EH (cell line): ENCODE measurements around the gene FNDC3A.
A peak's percentile ranks its signal among the peaks of the same experiment; 100 is the strongest.

Source experiments
- DNase-seq: peaks from one replicate; pipeline ENCODE4 v3.0.0-alpha.2; 2015; ENCODE audit warnings: low read depth

Gene FNDC3A, protein sequence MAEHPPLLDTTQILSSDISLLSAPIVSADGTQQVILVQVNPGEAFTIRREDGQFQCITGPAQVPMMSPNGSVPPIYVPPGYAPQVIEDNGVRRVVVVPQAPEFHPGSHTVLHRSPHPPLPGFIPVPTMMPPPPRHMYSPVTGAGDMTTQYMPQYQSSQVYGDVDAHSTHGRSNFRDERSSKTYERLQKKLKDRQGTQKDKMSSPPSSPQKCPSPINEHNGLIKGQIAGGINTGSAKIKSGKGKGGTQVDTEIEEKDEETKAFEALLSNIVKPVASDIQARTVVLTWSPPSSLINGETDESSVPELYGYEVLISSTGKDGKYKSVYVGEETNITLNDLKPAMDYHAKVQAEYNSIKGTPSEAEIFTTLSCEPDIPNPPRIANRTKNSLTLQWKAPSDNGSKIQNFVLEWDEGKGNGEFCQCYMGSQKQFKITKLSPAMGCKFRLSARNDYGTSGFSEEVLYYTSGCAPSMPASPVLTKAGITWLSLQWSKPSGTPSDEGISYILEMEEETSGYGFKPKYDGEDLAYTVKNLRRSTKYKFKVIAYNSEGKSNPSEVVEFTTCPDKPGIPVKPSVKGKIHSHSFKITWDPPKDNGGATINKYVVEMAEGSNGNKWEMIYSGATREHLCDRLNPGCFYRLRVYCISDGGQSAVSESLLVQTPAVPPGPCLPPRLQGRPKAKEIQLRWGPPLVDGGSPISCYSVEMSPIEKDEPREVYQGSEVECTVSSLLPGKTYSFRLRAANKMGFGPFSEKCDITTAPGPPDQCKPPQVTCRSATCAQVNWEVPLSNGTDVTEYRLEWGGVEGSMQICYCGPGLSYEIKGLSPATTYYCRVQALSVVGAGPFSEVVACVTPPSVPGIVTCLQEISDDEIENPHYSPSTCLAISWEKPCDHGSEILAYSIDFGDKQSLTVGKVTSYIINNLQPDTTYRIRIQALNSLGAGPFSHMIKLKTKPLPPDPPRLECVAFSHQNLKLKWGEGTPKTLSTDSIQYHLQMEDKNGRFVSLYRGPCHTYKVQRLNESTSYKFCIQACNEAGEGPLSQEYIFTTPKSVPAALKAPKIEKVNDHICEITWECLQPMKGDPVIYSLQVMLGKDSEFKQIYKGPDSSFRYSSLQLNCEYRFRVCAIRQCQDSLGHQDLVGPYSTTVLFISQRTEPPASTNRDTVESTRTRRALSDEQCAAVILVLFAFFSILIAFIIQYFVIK

DNA sequence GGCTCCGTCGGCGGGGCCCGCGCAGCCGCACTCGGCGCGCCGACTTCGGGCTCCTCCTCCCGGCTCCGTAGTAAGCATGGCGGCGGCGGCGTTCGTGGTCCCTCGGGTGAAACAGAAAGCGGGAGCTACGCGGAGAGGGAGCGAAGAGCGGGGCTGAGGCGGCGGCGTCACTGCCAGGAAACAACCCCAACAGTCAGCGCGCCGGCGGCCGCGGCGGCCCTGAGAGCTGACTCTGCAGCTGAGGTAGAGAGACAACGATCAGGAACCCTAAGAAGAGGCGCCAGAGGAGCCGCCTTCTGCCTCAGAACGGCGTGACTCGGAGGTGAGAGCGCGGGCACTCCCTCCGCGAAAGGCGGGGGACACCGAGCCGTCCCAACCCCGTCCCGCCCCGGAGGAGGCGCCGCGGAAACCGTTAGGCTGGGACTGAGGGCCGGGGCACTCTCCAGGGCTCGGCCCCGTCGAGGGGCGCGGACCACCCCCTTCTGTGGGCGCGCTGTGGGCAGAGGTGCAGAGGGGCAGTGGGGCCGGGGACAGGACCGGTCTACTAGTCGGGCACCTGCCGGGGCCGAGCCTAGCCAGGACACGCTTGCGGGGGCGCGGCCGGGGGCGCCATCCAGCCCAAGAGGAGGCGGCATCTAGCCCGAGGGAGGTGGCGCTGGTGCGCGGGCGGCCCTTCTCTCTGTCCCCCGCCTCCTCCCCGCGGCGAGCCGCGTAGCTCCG, at the start of gene FNDC3A:
Gene FNDC3A (plus strand): TSS at position 57 of the 720 bp plus-strand sequence. CDS start 30,279 bp downstream, outside the sequence.
- DNase-seq: peak; percentile 85

DNA sequence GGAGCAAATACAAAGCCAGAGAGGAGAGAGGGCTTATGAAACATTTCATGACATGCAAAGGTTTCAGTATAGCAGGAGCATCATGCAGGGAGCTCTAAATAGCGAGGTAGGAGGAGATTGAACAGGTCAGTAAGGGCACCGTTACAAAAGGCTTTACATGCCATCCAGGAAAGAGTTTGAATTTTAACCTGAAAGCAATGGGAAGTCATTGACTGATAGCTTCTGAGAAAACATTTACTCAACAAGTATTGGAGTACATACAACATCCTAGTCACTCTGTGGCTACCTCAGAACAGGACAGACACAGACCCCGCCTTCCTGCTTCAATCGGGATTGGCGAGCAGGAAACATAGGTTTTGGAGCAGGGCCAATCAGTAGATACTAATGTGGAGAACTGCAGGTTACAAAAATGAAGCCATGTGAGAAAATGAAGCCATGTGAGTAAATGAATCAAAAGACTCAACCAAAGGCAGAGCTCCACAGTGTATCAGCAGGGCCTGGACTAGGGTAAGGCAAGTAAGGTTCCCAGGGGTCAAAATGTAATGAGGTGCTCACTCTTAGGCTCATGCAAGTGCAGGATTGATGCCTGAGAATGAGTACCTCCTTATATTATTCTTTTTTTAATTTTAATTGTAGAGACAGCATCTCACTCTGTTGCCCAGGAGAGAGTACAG, 46.8 kb upstream of the FNDC3A start:
- DNase-seq: no peak

GRCh38 chr13:48930918-48931317, 44.8 kb upstream of the FNDC3A start:
- DNase-seq: no peak

GRCh38 chr13:48938308-48938943, 37.3 kb upstream of the FNDC3A start:
- no peak for DNase-seq

DNA sequence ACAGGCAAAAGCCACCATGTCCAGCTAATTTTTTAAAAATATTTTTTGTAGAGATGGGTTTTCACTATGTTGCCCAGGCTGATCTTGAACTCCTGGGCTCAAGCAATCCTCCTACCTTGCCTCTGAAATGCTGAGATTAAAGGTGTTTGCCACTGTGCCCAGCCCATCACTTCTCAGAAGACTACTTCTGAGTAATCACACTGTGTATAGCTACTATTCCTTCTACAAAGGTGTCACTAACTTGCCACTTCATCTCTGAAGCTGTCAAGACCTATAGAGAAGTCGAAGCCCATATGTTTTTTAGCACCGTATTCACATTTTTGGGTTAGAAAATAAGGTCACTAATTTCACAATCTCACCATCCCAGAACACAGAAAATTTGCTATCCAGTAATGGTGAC, 36.0 kb upstream of the FNDC3A start:
- DNase-seq: no peak

DNA sequence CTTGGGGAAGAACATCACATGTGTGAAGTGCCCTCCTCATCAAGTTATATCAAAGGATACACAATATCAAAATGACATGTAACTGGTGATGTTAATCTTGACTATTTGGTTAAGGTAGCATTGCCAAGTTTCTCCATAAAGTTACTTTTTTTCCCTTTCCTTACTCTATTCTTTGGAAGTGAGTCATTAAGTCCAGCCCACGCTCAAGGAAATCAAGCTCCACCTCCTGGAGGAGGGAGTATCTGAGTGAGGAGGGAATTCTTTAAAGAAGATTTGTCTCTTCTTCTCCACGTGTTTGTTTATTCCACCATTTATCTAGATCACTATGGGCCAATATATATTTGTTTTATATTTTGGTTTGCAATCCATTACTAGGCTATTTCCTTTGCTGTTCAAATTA, 33.6 kb upstream of the FNDC3A start:
- peak; percentile 61 for DNase-seq

- DNase-seq: no peak
Measured at GRCh38 chr13:48944221-48944620, 31.5 kb upstream of the FNDC3A start.

- no peak for DNase-seq
Measured at GRCh38 chr13:48945626-48946025, 30.1 kb upstream of the FNDC3A start.

DNA sequence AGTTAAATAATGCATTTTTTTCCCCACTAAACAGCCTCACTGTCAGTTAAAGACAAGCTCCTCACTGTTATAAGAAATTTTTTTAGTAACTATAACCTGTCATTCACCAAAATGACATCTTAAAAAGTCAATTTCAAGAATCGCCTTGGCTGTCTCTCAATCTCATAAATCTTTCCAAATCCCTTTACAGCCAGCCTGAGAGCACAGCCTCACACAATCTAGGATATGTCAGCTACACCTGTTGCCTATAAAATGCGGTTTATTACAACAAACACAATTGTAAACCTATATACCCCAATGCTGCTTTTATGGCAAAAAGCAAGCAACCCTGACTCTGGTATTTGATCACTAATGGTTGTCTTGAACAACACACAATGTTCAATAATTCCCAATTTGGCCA, 29.5 kb upstream of the FNDC3A start:
- no peak for DNase-seq

- DNase-seq: no peak
Measured at GRCh38 chr13:48949566-48950500, 25.9 kb upstream of the FNDC3A start.

GRCh38 chr13:48950501-48950875, 25.2 kb upstream of the FNDC3A start:
- no peak for DNase-seq

GRCh38 chr13:48954081-48954480, 21.6 kb upstream of the FNDC3A start:
- DNase-seq: peak; percentile 41

DNA sequence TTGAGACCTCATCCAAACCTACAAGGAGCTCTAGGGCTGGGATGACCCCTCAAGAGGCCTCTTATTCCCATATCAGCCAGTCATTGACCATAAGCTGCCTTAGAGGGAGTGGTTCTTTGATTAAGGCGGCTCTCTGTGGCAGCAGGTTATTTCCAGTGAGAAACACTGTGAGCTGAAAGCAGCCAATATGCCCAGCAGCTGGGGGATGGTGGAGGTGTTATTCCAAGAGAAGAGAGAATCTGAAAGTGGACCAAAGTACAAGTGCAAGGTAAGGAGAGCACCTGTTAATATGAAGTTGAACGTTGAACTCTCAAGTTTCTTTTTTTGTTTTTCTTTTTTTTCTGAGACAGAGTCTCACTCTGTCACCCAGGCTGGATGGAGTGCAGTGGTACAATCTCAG, 20.2 kb upstream of the FNDC3A start:
- DNase-seq: no peak

DNA sequence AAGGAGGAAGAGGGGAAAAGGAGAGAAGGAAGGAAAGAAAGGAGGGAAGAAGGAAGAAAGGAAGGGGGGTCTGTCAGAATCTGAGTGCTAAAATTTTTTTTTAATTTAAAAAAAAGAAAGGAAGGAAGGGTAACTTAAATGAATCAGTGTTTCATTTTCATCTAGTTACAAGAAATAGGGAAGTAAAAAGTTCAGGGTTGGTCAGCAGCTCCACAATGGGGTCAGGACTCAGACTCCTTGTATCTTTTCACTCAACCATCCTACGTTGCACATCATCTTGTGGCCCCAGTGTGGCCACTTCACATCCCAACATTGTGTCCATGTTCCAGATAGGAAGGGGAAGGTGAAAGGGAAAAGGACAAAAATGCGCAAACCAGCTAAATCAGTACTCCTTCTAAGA, 14.3 kb upstream of the FNDC3A start:
- no peak for DNase-seq

- no peak for DNase-seq
Measured at GRCh38 chr13:48962281-48962680, 13.4 kb upstream of the FNDC3A start.

DNA sequence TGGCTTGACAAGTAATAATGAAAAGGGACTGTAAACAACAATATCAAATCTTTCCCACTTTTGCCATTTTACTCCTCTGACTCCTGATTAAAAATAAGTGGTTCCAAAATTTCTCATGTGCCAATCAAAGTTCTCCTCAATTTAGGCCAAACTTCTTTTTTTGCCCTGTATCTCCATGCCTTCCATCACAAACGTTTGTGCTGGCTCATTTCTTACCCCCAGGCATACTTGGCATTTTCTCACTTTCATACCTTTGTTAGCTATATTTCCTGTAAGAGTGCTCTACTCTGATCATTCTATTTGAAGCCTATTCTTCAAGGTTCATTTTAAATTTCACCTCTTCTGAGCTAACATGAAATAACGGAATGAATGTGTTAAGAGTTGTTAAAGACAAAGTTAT, 10.0 kb upstream of the FNDC3A start:
- DNase-seq: no peak

DNA sequence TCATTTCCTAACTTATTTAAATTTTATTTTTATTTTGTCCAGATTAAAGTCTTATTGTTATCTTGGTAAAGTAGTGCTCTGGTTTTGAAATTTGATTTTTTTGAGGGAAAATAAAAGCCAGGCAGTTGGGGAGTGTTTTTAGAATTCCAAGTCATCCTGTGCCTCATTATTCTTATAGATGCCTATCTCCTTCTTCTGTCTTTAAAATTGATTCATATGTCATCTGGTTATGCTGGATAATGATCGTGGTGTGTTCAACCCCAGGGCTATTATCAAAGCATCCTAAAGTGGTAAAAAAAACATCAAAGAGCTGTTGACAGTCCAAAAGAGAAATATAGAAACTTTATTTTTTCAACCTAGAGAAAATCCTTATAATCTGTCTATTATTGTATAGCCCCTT, 6.0 kb upstream of the FNDC3A start:
- DNase-seq: no peak

- no peak for DNase-seq
Measured at GRCh38 chr13:48973845-48974431, 1.8 kb upstream of the FNDC3A start.
